NOMO-1 treated with dmso at 0.1 percent for 144 hours (cell line): ENCODE data around the gene DENND1A.

ENCODE experiments used
- DNase-seq: peaks from one replicate; lab custom pipeline; 2025; ENCODE audit not compliant: unreplicated experiment; lab: John Stamatoyannopoulos, UW

Gene DENND1A

DNA sequence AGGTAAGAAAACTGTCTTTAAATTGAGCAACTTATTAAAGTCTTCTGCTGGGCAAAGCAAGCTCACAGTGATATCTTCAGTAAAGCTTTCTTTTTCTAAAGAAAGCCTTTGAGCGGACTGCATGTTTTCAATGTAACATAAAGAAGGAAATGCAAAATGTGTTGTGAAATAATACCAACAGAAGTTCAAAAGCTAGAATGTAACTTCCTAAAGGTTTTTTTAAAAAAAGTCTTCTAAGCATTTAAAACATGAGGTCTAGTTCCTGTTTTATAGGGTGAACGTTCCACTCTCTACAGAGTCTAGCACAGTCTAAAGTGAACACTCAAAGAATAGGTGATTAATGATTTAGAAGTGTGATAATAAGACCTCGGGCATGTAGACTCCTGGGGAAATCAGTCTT is 62.9 kb downstream of the DENND1A start:
- DNase-seq = peak; percentile 57

DNA sequence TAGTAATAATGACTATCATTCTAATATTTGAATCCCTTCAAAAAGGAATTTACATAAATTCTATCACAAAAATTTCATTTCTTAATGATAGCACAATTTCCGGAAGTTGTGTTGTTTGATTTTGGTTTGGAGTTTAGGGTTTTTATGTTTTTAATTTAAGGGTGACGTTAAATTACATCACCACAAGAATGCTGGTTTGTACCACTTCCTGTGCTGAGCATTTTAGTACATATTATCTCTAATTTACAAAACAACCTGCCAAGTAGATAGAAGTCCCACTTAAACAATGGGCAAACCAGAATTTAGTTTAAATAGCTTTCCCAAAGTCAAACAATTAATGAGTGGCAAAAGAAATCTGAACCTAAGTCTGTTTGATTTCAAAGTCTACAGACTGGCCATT is 63.4 kb downstream of the DENND1A start:
- no peak for DNase-seq

DNA sequence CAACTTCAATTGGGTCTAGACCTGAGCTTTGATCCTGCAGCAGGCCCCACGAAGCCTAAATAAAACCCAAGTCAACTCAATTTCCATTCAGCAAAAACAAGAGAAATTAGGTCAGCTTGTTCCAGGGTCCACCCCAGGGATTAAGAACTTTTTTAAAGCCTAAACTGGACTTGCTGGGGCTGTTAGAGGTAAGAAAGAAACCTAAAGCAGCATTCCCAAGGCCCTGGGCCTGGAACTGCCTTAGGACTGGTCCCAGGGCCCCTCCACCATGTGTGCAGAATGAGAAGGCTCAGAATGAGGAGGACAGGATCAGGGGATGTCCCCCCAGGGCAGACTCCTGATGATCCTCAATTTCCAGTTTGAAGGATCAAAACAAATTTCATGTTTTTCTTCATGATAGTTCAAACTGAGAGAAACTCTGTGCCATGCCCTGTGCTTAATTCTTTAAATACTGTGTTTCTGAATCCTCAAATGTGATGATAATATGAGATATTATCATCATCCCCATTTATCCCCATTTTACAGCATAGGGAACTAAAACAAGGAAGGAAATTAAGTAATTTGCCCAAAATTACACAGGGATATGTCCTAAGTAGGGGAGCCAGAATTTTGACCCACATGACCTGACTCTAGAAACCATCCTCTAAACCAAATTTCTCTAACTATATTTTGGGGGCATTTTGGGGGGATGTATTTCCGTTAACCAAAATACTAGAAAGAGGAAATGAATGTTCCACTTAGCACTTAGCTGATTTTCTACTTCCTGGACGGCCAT is 64.5 kb downstream of the DENND1A start:
- no peak for DNase-seq

DNA sequence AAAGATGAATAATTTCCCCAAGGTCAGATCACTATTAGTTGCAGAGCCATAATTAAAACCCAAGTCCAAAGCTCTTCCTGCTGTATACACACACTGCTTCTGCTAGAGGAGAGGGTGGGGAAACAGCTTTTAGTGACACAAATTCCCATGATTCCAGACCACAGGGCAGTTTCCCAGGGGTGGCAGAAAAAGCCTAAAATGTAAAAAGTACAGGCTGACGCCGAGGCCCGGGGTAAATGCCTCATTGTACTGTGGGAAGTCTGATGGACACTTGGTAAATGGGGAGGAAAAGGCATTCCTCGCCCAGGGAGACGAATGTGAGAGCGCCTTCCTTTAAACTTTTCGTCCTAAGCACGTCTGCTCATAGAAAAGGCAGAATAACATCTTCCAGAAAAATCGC is 65.7 kb downstream of the DENND1A start:
- DNase-seq = no peak

DNA sequence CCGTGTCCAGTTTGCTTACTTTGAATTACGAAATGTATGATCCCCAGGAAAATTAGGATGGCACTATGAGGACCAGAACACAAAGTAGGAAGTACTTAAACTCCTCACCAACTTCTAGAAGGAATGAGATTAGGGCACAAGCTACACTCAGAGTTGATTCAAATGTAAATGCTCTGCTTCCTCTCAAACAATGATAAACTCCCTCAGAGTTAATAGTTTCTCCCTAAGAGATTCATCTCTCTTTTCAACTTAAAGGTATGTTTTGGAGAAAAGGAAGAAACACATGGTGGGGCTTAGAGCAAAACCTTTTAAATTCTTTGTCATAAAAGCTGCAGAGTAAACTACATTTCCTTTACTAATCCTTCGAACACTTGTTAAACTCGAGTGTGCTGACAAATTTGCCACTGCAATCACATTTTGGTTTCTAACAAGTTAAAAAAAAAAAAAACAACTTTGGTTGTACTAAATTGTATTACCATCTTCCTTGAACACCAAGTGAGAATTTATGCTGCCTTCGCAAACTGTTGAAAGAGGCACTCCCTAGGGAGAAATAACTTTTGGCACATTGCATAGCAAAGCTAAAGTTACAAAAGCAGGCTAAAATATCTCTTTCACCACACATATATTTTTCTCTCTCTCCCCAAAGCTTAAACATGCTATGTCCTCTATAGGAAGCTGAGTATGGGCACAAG is 66.6 kb downstream of the DENND1A start:
- DNase-seq = no peak

DNA sequence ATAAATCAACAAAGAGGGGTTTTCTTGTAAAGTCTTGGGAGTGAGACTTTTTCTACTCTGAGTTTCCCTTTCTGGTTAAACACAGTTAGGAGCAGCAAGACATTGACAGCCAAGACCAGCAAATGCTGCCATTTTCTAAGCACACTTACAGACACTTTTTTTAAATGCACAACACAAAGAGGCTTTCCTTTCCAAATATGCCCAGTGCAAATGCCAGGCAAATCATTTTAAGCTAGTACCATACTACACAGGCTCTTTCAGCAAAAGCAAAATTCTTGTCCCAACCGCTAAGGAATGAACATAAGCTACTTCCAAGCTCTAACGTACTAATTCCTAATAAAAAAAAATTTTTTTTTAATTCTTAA is 68.2 kb downstream of the DENND1A start:
- DNase-seq = no peak

DNA sequence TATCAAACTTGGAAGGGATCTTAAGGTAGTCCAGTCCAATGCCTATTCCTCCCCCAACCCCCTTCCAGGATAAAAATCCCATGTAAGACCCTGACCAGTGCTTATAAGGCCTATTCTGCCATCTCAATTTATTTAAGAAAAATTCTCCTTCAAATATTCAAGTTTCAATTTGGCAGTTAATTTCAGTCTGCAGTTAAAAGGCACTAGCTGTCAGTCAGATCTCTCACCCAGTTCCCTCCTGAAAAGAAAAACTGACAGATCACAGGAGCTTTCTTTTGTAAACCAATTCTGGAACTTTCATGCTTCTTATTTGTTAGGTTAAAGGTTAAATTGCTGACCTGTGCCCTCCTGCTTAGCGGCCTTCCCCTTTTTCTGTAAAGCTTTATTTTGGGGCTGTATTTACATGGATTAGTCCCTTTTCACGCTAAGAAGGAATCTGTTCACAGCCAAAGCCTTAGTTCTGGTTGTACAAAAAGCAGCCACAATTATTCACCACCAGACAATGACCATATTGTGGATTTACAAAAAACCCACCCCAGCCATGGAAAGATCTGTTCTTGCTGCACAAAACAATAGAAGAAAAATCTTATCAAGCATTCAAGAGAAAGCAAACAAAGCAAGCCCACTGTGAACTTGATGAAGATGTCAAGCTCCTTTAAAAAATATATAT is 68.7 kb downstream of the DENND1A start:
- no peak for DNase-seq

DNA sequence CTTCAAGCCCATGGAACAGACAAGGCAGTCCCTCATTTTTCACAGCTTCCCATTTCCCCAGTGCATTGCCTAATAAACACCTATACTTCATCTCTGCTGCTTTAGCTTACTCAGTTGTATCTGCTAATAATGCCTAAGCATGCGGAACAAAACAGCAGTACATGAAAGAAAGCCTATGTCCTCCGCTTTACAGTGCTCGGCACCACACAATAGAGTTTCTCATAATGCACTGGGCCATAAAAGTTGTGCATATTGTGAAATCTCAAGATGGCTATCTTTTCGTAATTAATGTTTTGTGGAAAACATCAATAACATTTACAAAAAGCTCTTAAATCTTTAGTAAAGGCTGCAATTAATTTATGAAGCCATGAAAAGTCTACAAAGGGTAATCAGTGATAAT is 69.3 kb downstream of the DENND1A start:
- no peak for DNase-seq

DNA sequence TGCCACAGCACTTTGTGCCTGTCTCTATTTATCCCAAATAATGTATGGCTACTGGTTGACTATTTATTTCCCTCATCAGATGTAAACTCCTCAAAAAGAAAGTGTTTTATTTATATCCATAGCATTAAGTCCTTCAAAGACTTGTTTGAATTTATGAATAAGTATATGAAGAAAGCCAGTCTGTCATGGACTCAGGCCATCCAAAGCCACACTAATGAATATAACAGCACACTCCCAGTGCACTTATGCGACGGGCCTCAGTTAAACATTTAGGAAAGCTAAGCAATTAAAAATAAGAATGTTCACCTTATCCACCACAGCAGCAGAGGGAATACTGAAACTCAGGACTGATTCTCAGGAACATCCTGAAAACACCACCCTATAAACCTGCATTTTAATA is 77.5 kb downstream of the DENND1A start:
- no peak for DNase-seq

DNA sequence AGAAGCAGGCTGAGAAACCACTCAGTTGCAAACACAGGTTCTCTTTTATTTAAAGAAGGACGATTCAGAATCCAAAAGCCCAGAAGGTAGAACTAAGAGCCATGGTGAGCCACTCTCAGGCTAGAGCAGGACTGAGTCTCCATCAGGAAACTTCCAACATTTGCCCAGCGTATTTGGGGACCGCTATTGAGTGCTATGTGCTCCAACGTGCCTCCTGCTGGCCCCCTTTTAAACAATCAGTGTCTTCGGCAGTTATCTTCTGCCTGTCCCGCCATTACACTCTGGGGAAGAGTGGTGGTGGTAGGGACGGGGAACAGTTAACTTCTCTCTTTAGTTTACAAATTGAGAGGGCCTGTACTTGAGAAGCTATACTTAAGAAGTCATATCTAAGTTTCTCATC is 78.1 kb downstream of the DENND1A start:
- no peak for DNase-seq

DNA sequence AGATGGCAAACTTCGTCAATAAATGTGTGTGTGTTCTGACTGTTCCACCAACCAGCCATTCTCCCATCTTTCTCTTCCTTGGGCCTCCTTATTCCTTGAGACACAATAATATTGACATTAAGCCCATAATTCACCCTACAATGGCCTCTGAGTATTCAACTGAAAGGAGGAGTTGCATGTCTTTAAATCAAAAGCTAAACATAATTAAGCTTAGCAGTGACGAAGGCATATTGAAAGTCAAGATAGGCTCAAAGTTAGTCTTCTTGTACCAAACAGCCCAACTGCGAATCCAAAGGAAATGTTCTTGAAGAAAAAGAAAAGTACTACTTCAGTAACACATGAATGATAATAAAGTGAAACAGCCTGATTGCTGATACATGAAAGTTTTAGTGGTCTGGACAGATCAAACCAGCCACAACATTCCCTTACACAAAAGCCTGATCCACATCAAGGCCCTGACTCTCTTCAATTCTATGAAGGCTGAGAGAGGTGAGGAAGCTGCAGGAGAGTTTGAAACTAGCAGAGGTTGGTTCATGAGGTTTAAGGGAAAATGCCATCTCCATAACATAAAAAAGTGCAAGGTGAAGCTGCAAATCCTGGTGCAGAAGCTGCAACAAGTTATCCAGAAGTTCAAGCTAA is 81.4 kb downstream of the DENND1A start:
- DNase-seq = no peak

DNA sequence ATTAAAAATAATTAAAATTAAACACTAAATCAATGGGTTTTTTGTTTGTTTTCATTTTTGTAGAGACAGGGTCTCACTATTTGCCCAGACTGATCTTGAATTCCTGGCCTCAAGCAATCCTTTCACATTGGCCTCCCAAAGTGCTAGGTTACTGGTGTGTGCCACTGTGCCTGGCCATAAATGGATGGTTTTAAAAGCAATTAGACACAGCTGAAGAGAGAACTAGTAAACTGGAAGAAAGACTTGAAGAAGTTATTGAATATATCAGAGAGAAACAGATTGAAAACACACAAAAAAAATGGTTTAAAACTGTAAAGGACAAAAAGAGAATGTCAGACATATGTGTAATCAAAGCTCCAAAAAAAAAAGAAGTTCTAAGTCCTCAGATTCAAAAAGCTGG is 83.0 kb downstream of the DENND1A start:
- no peak for DNase-seq

DNA sequence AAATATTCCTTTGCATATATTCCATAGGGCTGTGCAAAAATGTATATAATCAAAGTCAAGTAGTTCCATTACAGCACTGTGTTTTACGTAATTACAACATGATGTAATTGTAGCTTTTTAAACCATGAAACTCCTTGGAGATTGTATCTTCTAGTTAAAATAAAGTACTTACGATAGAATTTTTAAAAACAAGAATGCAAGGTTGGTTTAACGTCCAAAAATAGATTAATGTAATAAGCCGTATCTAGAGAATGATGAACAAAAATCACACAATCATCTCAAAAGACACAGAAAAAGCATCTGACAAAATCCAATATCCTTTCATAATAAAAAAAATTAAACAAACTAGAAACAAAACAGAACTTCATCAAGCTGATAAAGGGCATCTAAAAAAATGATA is 86.2 kb downstream of the DENND1A start:
- DNase-seq = no peak

DNA sequence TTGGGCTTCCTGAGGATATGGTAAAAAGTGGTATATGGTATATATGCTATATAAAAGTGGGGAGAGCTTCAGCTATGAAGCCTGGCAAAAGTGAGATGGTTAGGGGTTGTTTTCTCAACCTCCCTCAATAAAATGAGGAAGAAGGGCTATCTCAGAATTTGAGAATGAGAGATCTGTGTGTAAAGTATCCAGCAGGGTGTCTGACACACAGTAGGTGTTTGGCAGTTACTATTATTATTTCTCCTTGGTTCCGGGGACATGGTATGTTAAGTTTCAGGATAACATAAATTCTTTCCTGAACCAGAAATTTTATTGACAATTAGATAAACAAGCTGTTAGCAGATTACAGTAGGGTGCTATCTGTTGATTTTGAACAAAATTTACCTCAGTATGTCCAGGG is 94.1 kb downstream of the DENND1A start:
- no peak for DNase-seq

DNA sequence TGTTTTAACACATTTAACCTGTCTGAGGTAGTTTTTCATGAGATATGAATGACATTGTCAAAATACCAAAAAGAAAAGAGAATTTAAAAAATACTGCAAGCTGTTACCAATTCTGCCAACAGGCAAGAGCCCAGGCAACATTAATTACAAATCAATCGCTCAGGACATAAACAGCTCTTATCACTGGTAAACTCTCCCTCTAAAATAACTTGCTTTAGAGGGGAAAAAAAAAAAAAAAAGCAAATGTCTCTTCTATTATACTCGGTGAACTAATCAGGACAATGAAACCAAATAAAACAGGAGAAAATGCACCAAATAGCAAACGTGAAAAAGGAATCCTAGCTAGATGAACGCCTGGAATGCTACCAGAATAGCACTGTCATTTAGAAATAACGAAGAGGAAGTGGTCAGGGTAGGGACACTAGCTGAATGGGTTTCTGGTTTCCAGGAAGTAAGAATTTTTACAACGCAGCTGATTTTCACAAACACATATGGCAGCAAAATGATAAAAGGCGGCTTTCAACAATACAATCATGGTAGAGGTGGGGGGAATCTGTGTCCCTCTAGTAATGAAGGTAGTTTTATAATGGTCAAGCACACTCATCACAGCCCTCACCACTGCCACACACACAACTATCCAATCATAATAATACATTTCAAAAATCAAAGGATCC is 94.9 kb downstream of the DENND1A start:
- peak; percentile 29 for DNase-seq

DNA sequence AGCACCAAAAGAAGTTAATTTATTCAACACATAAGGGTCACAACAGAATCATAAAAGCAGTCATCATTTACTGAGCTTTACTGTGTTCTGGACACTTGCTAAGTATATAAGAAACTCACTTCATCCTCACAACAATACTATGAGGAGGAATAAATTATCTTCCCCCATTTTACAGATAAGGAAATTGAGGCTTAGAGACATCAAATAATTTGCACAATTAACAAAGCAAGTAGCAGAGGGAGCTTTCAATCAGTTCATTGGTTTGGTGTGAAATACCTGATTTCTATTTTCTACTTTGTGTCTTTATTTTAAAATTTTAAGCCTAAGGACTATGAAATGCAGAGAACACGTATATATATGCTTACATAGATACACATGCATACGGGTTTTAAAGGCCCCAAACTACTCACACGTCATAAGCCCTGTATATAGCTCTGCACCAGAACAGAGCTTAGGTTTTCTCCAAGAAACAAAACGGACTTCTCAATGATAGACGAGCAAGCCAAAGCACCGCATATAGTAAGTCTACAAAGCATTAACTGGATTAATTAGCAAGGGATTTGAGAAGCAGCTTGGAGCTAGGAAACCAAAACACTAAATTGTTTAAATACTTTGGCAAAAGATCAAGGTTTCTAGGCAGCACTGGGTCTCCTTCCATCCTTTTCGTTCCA is 95.6 kb downstream of the DENND1A start:
- DNase-seq = no peak

DNA sequence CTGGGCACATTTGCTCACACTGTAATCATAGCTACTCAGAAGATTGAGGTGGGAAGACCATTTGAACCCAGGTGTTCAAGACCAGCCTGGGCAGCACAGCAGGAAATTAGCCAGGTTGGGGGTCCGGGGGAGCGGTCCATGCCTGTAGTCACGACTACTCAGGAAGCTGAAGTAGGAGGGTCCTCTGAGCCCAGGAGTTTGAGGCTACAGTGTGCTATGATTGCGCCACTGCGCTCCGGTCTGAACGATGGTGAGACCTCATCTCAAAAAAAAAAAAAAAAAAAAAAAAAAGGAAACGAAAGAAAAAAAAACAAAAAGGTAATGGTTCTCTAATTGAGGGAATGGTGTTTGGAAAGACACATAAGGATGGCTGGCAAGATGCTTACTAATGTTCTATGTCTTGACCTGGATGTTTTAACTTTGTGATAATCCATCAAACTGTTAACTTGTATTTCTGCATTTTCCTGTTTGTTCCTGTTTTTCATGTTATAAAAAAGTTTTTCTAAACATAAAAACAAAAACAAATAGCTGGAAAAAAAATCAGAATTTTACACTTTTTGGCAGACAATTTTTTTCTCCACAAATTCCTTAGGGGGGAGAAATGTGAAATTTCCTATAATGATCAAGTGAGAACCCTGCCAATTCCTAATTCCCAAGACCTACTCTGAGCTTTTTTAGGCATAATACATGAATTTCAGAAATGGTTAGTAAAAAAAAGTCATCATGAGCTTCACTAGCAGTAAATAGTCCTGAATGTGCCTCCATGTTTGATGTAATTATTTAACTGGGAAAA is 96.9 kb downstream of the DENND1A start:
- DNase-seq = peak; percentile 46

DNA sequence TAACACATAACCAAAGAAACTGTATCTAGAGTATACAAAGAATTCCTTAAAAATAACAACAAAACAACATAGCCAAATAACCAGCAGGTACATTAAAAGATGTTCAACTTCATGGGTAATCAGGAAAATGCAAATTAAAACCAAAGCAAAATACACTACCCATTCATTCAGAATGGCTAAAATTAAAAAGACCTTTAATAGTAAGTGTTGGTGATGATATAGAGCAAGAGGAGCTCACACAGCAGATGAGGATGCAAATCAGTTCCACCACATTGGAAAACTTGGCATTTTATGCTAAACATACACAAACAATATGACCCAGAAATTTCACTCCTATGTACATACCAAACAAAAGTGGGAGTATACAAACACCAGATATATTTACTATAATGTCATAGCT is 97.8 kb downstream of the DENND1A start:
- DNase-seq = no peak

DNA sequence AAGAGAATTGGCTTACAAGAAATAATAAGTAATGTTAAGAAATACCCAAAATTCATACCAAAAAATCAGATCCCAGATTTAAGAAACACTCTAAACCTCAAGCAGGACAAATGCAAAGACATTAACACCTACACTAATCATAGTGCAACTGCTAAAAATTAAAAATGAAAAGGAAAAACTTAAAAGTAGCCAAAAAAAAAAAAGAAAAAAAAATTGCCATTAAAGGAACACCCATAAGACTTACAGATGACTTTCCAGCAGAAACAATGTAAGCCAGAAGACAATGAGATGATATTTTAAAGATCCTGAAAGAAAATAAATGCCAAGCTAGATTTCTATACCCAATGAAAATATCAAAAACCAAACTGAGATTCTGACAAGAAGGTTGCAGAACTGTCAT is 101.5 kb downstream of the DENND1A start:
- DNase-seq = no peak
